OCI-LY7 (cell line): Measurements from ENCODE around the gene CDK5RAP3. TPM values are rescaled to one million over a fixed set of nuclear protein-coding genes. Genes with fewer than 3 reads are reported as not detected.

Experiments
- BruUV-seq: library from RNA; stranded (reverse); fragments of 400-500 nt; replicated peaks from 2 replicates; lab custom pipeline; 2021; lab: Mats Ljungman, UMichigan
- CTCF ChIA-PET: fragments of 300-600 bp; sonication (Branson Sonifier 250); formaldehyde crosslinking; loops from one replicate; lab custom pipeline; 2022; ENCODE audit warnings: antibody characterized with exemption; ENCODE audit not compliant: unreplicated experiment; lab: Charles Lee
- POLR2A ChIA-PET: fragments of 300-600 bp; sonication (Branson Sonifier 250); formaldehyde crosslinking; loops from one replicate; lab custom pipeline; 2022; ENCODE audit warnings: antibody characterized with exemption; lab: Charles Lee
- DNase-seq: peaks from one replicate; pipeline ENCODE4 v3.0.0-alpha.2; 2015; ENCODE audit warnings: low spot score
- H2AFZ ChIP-seq: fragments of 200-600 bp; sonication (generic), shearing (Covaris generic); 2 replicates; pipeline ENCODE4 v1.6.1; 2014; ENCODE audit warnings: mild to moderate bottlenecking, antibody characterized with exemption, low read length, moderate library complexity
- H3K27ac ChIP-seq: fragments of 200-600 bp; sonication (generic); 2 replicates; pipeline ENCODE4 v1.5.1; 2014; ENCODE audit warnings: mixed run types, low read depth, mild to moderate bottlenecking, moderate library complexity, low read length, inconsistent platforms; ENCODE audit not compliant: poor library complexity, severe bottlenecking
- H3K36me3 ChIP-seq: fragments of 200-600 bp; sonication (generic); 2 replicates; pipeline ENCODE4 v1.6.1; 2014; ENCODE audit warnings: mild to moderate bottlenecking, antibody characterized with exemption, low read length, moderate library complexity, mixed read lengths; ENCODE audit not compliant: insufficient read depth
- H3K4me1 ChIP-seq: fragments of 200-600 bp; sonication (generic); 2 replicates; pipeline ENCODE4 v1.5.1; 2014; ENCODE audit warnings: mild to moderate bottlenecking, low read length; ENCODE audit not compliant: insufficient read depth, poor library complexity, severe bottlenecking
- H3K4me2 ChIP-seq: fragments of 200-600 bp; sonication (generic); 2 replicates; pipeline ENCODE4 v1.6.1; 2014; ENCODE audit warnings: mild to moderate bottlenecking, low read length
- H3K4me3 ChIP-seq: fragments of 200-600 bp; sonication (generic); 2 replicates; pipeline ENCODE4 v1.5.1; 2014; ENCODE audit warnings: mild to moderate bottlenecking, low read depth, low read length; ENCODE audit not compliant: poor library complexity, severe bottlenecking
- H3K79me2 ChIP-seq: fragments of 200-600 bp; sonication (generic); 2 replicates; pipeline ENCODE4 v1.6.1; 2016; ENCODE audit warnings: low read depth, mild to moderate bottlenecking, low read length, moderate library complexity, mixed read lengths; ENCODE audit not compliant: insufficient read depth
- H3K9me2 ChIP-seq: fragments of 200-600 bp; sonication (generic); 2 replicates; pipeline ENCODE4 v1.6.1; 2016; ENCODE audit warnings: mild to moderate bottlenecking, low read length, mixed read lengths; ENCODE audit not compliant: insufficient read depth
- H3K9me3 ChIP-seq: fragments of 200-600 bp; sonication (generic); 2 replicates; pipeline ENCODE4 v1.6.1; 2014; ENCODE audit warnings: mild to moderate bottlenecking, mixed run types, low read length, mixed read lengths
- H4K20me1 ChIP-seq: fragments of 200-600 bp; sonication (generic); 2 replicates; pipeline ENCODE4 v1.6.1; 2014; ENCODE audit warnings: mild to moderate bottlenecking, antibody characterized with exemption, low read length, moderate library complexity, mixed read lengths; ENCODE audit not compliant: insufficient read depth
- EZH2phosphoT487 ChIP-seq: fragments of 200-600 bp; sonication (generic); IDR thresholded peaks from 2 replicates; pipeline ENCODE4 v1.6.1; 2018; ENCODE audit warnings: low read depth, borderline replicate concordance, mild to moderate bottlenecking, mixed run types, antibody characterized with exemption, low read length, moderate library complexity, mixed read lengths
- intact Hi-C: fragments of 100-400 bp; cut with micrococcal nuclease; formaldehyde crosslinking; loops from one replicate; pipeline ENCODE4 v1.10.0; 2022; ENCODE audit not compliant: unreplicated experiment
- total RNA-seq, 2 experiments: library from RNA; depleted of rRNA in 1 of 2; stranded (reverse); fragments of >200 nt in 1 of 2; shearing (Covaris generic) in 1 of 2; gene quantifications; 2 replicates each; pipeline ENCODE4 v1.2.3, GENCODE V29; 2014 to 2022
- TF ChIP-seq, protein P1 (sequence below): fragments of 200-600 bp; sonication (generic); conservative IDR thresholded peaks from 2 replicates; pipeline ENCODE4 v1.5.1; 2014; ENCODE audit warnings: mild to moderate bottlenecking, antibody characterized with exemption, low read length, moderate library complexity, mixed read lengths

CDK5RAP3 gene
- total RNA-seq, 2 experiments from 2014 or later = 241 to 256 TPM

DNA sequence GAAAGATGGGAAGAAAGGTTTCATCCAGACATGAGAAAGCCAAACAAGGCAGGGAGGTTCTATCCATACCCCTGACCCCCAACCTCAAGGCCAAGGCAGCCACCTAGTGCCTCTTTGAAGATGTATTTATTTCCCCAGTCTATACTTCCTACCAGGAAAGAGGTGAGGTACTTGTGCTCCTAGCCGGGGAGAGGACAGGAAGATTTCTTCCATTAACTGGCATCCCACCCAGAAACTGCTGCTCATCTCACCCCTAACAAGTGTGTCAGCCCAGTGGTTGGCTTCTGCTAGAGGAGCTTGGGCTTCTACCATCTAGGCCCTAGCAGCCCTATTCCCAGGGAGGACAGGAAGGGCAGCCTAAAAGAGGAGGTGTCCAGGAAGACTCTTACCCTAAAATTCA is 57.8 kb downstream of the CDK5RAP3 start:
- BruUV-seq = no TSS peak
- TF ChIP-seq, protein P1, sequence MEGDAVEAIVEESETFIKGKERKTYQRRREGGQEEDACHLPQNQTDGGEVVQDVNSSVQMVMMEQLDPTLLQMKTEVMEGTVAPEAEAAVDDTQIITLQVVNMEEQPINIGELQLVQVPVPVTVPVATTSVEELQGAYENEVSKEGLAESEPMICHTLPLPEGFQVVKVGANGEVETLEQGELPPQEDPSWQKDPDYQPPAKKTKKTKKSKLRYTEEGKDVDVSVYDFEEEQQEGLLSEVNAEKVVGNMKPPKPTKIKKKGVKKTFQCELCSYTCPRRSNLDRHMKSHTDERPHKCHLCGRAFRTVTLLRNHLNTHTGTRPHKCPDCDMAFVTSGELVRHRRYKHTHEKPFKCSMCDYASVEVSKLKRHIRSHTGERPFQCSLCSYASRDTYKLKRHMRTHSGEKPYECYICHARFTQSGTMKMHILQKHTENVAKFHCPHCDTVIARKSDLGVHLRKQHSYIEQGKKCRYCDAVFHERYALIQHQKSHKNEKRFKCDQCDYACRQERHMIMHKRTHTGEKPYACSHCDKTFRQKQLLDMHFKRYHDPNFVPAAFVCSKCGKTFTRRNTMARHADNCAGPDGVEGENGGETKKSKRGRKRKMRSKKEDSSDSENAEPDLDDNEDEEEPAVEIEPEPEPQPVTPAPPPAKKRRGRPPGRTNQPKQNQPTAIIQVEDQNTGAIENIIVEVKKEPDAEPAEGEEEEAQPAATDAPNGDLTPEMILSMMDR = no peak
- no peak for TF ChIP-seq EZH2phosphoT487
- DNase-seq = no peak

DNA sequence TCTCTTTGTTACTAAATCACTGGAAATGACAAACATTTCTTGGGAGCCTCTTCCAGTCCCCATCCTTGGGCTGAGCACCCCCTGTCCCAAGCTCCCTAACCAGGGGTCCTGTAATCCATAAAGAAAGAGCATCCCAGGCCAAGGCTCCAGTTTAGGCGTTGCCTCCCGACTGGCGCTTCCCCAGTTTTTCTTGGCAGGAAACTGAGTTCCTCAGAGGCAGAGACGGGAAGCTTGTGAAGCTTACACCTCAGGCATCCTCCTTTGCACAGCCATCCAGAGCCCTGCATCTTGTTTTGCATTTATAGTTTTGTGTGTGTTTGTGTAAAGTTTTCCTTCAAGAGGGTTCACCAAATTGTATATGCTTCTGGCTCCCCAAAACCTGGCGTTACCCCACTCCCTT is 59.6 kb downstream of the CDK5RAP3 start:
- H3K4me2 ChIP-seq = no peak overlapping the region
- no peaks in the 10 kb centered on the region for H3K9me2 ChIP-seq
- DNase-seq = no peak
- no peak overlapping the region for H2AFZ ChIP-seq
- no TSS peak for BruUV-seq
- H4K20me1 ChIP-seq = no peaks in the 10 kb centered on the region
- no peaks in the 10 kb centered on the region for H3K9me3 ChIP-seq
- no peak overlapping the region for H3K27ac ChIP-seq
- H3K4me3 ChIP-seq = no peak overlapping the region
- no peaks in the 10 kb centered on the region for H3K36me3 ChIP-seq
- POLR2A ChIA-PET = no interaction called here
- H3K4me1 ChIP-seq = peaks cover 10% of the 10 kb centered on the region
- H3K79me2 ChIP-seq = no peaks in the 10 kb centered on the region
- TF ChIP-seq, protein P1 = no peak
- TF ChIP-seq EZH2phosphoT487 = no peak
- CTCF ChIA-PET = no interaction called here
- intact Hi-C loops = no loop called here

More for the DNA sequence above, 57.8 kb downstream of the CDK5RAP3 start:
- H3K9me2 ChIP-seq = no peaks in the 10 kb centered on the region
- no peaks in the 10 kb centered on the region for H3K9me3 ChIP-seq
- no peaks in the 10 kb centered on the region for H3K36me3 ChIP-seq
- H2AFZ ChIP-seq = no peak overlapping the region
- no peak overlapping the region for H3K27ac ChIP-seq
- no peak overlapping the region for H3K4me2 ChIP-seq
- H4K20me1 ChIP-seq = no peaks in the 10 kb centered on the region
- CTCF ChIA-PET = no interaction called here
- peaks cover 22% of the 10 kb centered on the region for H3K4me1 ChIP-seq
- POLR2A ChIA-PET = interaction anchor here (0.7 kb wide), 1 partner anchor 52 kb away, joined by 3 read pairs; no protein-coding TSS in a partner anchor
- intact Hi-C loops = loop anchor here (5.0 kb wide), 1 partner anchor 589 kb away; the partner anchor contains the start of gene HOXB8
- no peak overlapping the region for H3K4me3 ChIP-seq
- no peaks in the 10 kb centered on the region for H3K79me2 ChIP-seq

Other genes starting within 250 kb of the CDK5RAP3 start
- not detected in 2 replicates for gene TBX21, start 237.9 kb upstream of the CDK5RAP3 start, total RNA-seq (2014; rRNA removed; shearing (Covaris generic))
- gene TBX21, start 237.9 kb upstream of the CDK5RAP3 start, total RNA-seq (2022) = not detected in 2 replicates
- 16.2 and 24.4 TPM in 2 replicates for gene OSBPL7, start 149.3 kb upstream of the CDK5RAP3 start, total RNA-seq (2014; rRNA removed; shearing (Covaris generic))
- gene OSBPL7, start 149.3 kb upstream of the CDK5RAP3 start, total RNA-seq (2022) = 31.1 and 35.7 TPM in 2 replicates
- 27.1 and 50.8 TPM in 2 replicates for gene MRPL10, start 139.6 kb upstream of the CDK5RAP3 start, total RNA-seq (2014; rRNA removed; shearing (Covaris generic))
- gene MRPL10, start 139.6 kb upstream of the CDK5RAP3 start, total RNA-seq (2022) = 55.9 and 56.7 TPM in 2 replicates
- gene LRRC46, start 139.4 kb upstream of the CDK5RAP3 start, total RNA-seq (2014; rRNA removed; shearing (Covaris generic)) = 0.23 and 0.85 TPM in 2 replicates
- 1.2 and 2.0 TPM in 2 replicates for gene LRRC46, start 139.4 kb upstream of the CDK5RAP3 start, total RNA-seq (2022)
- gene SCRN2, start 129.8 kb upstream of the CDK5RAP3 start, total RNA-seq (2014; rRNA removed; shearing (Covaris generic)) = 33.9 and 42.9 TPM in 2 replicates
- 37.3 and 39.1 TPM in 2 replicates for gene SCRN2, start 129.8 kb upstream of the CDK5RAP3 start, total RNA-seq (2022)
- 0.08 and 0.22 TPM in 2 replicates for gene SP6, start 120.0 kb upstream of the CDK5RAP3 start, total RNA-seq (2014; rRNA removed; shearing (Covaris generic))
- gene SP6, start 120.0 kb upstream of the CDK5RAP3 start, total RNA-seq (2022) = 0.08 and 0.24 TPM in 2 replicates
- 2.3 and 5.8 TPM in 2 replicates for gene SP2, start 74.9 kb upstream of the CDK5RAP3 start, total RNA-seq (2014; rRNA removed; shearing (Covaris generic))
- 22.1 and 24.1 TPM in 2 replicates for gene SP2, start 74.9 kb upstream of the CDK5RAP3 start, total RNA-seq (2022)
- gene PNPO, start 29.5 kb upstream of the CDK5RAP3 start, total RNA-seq (2014; rRNA removed; shearing (Covaris generic)) = 14.0 and 14.7 TPM in 2 replicates
- 30.4 and 33.8 TPM in 2 replicates for gene PNPO, start 29.5 kb upstream of the CDK5RAP3 start, total RNA-seq (2022)
- gene PRR15L, start 13.2 kb upstream of the CDK5RAP3 start, total RNA-seq (2014; rRNA removed; shearing (Covaris generic)) = not detected in 2 replicates
- not detected in 2 replicates for gene PRR15L, start 13.2 kb upstream of the CDK5RAP3 start, total RNA-seq (2022)
- gene COPZ2, start 66.7 kb downstream of the CDK5RAP3 start, total RNA-seq (2014; rRNA removed; shearing (Covaris generic)) = 1.2 TPM in 1 of 2 replicates, not detected in the other
- gene COPZ2, start 66.7 kb downstream of the CDK5RAP3 start, total RNA-seq (2022) = 1.4 and 1.7 TPM in 2 replicates
- gene NFE2L1, start 77.2 kb downstream of the CDK5RAP3 start, total RNA-seq (2014; rRNA removed; shearing (Covaris generic)) = 42.3 and 60.1 TPM in 2 replicates
- gene NFE2L1, start 77.2 kb downstream of the CDK5RAP3 start, total RNA-seq (2022) = 106 and 124 TPM in 2 replicates
- gene CBX1, start 130.4 kb downstream of the CDK5RAP3 start, total RNA-seq (2014; rRNA removed; shearing (Covaris generic)) = 59.7 and 64.5 TPM in 2 replicates
- gene CBX1, start 130.4 kb downstream of the CDK5RAP3 start, total RNA-seq (2022) = 68.2 and 70.4 TPM in 2 replicates
- 6.5 and 12.0 TPM in 2 replicates for gene SNX11, start 136.7 kb downstream of the CDK5RAP3 start, total RNA-seq (2014; rRNA removed; shearing (Covaris generic))
- 16.2 and 17.6 TPM in 2 replicates for gene SNX11, start 136.7 kb downstream of the CDK5RAP3 start, total RNA-seq (2022)